HG03064 (cell line): ENCODE data around the gene QSOX2.

Experiments used
- ATAC-seq: cut with Tn5 transposase; IDR thresholded peaks from one replicate; pipeline ENCODE4 v1.9.1; 2021; ENCODE audit warnings: low read depth; ENCODE audit not compliant: unreplicated experiment

Gene QSOX2

DNA sequence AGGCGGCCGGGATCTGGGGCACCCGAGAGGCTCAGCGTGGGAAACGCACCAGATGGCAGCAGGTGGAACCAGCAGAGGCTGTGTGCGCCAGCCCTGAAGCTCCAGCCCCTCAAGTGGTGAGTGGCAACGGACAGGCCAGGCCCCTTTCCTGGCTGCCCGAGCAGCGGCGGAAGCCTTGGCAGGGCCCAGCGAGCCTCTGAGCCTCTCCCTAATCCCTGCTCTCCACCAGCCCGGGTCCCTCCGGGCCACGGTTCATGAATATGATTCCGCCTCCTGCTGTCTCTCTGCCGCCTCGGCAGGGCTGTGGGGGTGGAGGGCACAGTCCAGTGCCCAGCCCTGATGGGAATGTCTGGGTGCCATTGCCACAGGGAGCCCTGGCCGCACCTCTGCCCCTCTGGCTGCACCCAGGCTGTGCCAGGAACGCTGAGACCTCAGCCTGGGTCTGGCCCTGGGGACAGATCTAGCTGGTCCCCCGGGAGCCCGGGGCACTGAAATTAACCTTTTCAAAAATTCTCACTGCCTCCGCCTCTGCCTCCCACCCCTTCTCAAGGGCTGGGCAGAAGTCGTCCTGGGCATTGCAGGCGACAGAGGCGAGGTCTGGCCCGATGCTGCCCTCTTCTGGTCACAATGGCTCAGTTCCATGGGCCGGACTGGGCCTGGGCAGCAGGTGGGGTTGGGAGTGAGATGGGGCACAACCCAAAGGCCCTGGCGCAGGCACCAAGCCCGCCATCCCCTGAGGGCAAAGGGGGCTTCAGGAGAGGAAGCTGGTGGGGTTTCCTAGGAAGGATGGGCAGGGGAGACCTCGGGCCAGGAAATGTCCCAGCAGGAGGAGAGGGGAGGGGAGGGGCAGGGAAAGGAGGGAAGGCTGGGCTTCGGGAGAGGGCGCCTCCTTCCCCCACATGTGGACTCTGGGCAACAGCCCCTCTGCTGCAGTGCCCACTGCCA is 38.0 kb upstream of the QSOX2 start:
- ATAC-seq: peak; percentile 60

DNA sequence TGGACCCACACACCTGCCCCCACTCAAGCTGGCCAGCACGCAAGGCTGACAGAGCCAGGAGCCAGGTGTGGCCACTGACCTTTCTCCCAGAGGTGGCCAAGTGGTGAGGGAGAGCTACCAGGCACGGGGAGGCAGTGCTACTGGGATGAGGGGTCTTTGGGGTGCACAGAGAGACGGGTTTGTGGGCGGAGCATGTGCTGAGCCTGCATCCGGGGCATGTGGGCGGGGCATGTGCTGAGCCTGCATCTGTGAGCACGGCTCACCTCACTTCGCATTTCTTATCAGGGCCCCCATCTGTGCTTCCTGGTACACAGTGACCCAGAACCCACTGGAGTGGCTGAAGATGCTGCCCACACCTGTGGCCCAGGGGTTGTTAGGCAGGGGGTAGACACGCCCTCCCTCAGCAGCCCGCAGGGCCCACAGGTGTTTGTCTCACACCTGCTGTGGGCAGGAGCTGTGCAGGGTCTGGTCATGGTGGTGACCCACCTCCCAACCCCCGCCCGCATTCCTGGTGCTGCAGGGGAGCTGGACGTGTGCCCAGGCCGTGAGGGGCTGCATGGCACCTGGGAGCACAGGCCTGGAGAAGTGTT is 36.8 kb upstream of the QSOX2 start:
- no peak for ATAC-seq

DNA sequence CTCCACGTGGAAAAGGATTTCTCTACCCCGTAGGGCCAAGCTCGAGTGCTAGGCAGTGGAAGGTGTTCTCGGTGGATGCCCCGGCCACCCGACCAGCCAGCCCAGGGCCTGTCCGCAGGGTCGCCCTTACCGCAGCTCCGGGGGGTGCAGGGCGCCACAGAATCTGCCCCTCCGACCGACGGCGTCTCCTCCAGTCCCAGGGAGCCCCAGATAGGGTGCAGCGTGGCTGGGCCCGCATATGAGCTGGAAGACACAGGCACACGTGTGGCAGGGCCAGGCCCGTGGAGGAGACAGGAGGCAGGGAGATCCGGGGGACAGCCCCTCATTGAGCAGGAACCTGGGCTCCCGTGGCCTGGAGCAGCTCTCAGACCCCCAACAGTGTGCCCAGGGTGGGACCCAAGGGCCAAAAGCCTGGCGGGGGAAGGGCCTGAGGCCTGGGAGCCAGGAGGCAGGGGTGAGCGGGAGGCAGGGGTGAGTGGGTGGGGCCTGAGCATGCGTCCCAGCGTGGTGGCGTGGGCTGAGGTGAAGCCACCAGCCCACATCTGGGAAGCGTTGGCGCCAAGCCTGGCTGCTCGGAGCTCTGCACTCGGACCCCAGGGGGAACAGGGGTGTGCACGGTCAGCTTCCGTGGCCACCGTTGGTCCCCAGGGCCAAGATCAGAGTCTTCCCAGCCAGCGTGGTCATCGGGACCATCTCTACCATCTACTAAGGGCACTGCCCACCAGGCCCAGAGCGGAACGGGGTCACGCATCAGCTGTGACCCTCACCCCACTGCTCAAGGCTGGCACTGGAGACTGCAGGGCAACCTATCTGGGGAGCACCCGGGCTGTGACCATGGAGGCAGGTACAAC is 36.0 kb upstream of the QSOX2 start:
- ATAC-seq: no peak

DNA sequence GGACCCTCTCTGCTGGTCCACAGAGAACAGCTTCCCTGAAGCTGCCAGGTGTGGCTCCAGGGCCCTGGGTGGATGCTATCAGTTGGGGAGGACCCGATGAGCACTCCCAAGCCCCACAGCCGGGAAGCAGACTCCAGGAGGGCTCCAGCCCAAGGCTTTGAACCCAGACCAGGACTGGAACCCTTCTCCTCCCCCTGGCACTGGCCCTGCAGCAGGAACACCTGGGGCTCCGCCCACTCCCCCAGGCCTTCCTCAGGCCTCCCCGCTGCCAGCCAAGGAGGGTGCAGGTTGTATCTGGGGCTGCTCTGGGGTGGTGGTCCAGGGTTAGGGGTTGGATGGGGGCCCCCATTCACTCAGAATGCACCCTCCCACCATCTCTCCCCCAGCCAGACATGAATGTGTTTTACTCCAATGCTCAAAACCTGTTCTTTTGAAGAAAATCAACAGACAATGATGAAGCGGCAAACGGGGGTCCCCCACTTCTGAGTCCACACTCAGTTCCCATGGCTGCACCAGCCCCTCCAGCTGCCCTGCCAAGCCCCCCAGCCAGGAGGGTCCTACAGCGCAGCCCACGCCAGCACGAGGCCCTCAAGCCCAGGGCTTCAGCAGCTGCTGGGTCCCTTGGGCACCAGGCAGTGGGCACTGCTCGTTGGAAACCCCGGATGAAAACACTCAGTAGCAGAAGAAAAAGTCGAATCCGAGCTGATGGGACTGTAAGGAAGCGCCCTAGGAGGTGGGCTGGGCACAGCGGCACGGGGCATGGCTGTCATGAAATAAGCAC is 35.1 kb upstream of the QSOX2 start:
- no peak for ATAC-seq

- no peak for ATAC-seq
Measured at GRCh38 chr9:136279471-136279870, 33.9 kb upstream of the QSOX2 start.

DNA sequence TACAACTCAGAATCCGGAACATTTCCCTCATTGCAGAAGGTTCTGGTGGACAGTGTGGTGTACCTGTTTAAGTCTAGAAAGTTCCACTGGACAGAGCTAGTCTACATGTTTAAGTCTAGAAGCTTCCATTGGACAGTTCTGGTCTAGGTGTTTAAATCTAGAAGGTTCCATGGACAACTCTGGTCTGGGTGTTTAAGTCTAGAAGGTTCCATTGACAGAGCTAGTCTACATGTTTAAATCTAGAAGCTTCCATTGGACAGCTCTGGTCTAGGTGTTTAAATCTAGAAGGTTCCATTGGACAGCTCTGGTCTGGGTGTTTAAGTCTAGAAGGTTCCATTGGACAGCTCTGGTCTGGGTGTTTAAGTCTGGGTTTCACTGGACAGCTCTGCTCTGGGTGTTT is 33.3 kb upstream of the QSOX2 start:
- ATAC-seq: no peak

DNA sequence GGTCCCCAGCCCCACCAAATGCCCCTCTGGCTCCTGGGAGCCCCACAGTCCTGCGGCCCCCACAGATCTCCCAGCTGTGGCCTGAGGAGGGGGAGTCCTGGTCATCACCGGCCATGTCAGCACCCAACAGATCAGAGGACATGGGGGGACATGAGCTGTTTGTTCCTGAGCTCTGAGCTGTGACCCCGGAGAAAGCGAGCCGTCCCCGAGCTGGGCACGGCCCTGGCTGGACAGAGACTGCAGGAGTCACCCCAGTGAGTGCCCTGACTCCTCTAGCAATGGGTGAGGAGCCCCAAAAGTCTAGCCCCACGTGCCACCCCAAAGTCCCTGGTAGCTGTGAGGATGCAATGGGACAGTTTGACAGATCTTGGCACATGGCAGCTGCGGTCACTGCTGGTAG is 32.6 kb upstream of the QSOX2 start:
- ATAC-seq: no peak

- ATAC-seq: no peak
Measured at GRCh38 chr9:136277746-136278145, 32.1 kb upstream of the QSOX2 start.

DNA sequence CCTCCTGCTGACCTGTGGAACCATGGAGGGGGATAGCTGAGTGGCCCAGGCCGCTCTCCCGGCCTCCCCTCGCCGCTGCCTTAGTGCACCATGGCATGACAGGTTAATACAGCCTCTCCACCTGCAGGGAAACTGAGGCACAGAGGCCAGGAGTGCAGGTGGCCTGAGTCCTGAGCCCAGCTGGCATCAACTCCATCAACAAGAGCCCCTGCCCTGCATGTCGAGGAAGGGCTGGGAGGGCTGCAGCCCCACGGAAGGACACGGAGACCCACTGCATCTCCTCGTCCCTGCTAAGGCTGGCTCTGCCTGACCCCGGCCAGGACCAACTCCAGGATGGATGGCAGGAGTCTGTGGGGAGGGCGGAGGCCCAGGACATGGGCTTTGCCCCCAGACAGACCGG is 31.1 kb upstream of the QSOX2 start:
- no peak for ATAC-seq

DNA sequence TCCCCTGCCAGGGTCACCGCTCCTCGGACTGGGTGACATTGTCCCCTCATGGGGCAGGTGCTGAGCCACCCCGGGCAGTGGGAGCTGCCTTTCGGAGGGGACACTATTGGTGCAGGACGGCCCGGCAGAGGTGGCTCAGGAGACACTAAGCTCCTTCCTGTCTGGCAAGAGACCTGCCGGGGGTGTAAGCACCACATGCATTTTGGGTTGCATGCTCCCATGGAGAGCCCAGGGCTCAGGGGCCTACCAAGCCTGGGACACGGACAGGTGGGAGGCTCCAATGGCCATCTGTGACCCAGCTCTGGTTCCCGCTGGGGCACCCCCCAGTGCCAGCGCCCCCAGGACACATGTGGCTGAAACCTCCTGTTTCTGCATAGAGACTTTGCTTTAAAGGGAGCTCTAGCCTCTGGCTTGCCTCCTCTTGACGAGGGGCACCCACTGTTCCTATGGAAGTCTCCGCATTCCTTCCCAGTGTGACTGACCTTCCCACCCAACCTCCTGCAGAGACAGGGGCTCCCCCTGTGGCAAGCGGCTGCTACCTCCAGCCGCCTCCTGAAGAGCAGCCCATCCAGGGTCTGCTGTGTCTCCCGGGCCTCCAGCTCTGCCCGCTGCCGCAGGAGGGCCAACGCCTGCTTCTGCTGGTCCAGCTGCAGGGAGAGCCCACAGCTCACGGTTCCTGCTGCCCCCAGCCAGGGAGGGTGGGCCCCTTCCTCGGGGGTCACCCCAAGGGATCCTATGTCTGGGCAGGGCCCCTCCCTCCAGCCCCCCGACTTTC is 30.2 kb upstream of the QSOX2 start:
- ATAC-seq: no peak

- ATAC-seq: no peak
Measured at GRCh38 chr9:136274786-136275654, 29.4 kb upstream of the QSOX2 start.

DNA sequence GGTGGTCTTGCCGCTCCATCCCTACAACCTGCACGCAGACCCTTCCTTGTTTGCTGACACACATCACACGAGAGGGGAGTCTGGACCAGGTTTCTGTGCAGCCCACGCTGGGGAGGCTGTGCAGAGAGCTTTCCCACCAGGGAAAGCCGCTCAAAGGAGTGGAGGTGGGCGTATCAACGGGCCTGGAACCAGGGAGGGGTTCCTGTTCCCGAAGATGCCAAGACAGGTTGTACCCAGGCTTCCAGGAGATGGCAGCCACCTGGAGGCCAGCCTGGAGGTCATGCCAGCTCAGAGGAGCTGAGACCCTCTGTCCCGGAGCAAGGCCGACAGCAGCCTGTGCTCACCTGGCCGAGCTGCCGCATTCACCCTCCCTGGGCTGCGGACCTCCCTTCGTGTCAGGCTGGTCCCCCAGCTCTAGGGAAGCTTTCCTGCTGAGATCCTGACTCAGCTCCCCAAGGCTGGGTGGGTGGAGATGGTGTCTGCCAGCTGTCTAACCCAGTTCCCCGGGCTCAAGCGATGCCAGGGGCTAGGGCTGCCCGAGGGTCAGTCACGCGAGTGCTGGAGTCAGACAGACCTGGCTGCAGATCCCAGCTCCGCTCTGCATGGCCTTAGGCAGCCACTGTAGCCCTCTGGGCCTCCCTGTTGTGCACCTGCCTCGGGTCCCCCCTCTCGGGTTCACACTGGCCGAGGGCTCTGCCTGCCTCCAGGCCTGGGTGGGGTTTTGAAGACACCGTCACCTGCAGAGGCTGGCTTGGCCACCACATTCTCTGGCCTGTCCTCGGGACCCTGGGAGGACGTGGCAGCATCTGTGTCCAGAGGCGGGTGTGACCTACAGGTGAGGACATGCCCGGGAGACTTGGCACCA is 28.5 kb upstream of the QSOX2 start:
- no peak for ATAC-seq

DNA sequence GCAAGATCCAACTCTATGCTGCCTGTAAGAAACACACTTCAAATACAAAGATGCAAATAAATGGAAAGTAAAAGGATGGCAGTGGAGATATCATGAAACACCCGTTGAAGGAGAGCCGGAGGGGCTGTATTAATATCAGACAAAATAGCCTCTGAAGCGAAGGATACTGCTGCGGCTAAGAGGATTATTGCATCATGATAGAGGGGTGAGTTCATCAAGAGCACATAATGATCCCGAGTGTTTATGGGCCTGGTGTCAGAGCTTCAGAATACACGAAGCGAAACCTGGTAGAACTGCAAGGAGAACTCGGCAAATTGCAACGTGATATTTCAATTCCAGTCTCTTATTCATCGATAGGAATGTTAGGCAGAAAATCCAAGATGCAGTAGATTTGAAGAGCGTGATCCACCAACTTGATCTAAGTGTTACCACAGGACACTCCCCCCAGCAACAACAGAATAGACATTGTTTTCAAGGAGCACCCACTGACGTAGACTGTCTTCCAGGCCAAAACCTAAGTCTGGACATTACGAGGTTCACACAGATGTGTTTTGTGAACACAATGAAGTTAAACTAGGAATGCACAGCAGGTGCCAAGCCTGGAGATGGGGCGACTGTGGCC is 27.7 kb upstream of the QSOX2 start:
- no peak for ATAC-seq

DNA sequence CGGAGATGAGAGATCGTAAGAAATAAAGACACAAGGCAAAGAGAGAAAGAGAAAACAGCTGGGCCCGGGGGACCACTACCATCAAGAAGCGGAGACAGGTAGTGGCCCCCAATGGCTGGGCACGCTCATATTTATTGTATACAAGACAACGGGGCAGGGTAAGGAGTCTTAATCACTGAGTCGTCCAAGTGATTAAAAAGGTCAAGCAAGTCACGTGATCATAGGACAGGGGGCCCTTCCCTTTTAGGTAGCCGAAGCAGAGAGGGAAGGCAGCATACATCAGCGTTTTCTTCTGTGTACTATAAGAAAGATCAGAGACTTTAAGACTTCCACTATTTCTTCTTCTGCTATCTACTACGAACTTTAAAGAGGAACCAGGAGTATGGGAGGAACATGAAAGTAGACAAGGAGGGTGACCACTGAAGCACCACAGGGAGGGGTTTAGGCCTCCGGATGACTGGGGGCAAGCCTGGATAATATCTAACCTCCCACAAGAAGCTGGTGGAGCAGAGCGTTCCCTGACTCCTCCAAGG is 24.6 kb upstream of the QSOX2 start:
- no peak for ATAC-seq

GRCh38 chr9:136268735-136269134 is 23.1 kb upstream of the QSOX2 start:
- ATAC-seq: no peak

- no peak for ATAC-seq
Measured at GRCh38 chr9:136268318-136268717, 22.7 kb upstream of the QSOX2 start.
